ENCODE measurements around the gene SGO1. TPM values are rescaled to one million over a fixed set of nuclear protein-coding genes. Genes with fewer than 3 reads are reported as not detected.

Gene SGO1
- total and polyA plus RNA-seq, 9 donors = 0.10 to 1.2 (median 0.33) TPM

- peak overlapping the region; percentile 76 for H3K4me3 ChIP-seq
- 0 to 1% (median 0%) methylated on average over 9 of the region's 9 CpGs for WGBS, 3 donors
- H3K36me3 ChIP-seq = no peaks in the 10 kb centered on the region
- DNase-seq = no peak
- H3K27ac ChIP-seq = peak overlapping the region; percentile 84 to 86
- no peaks in the 10 kb centered on the region for H3K27me3 ChIP-seq
- no peaks in the 10 kb centered on the region for H3K9me3 ChIP-seq
- intact Hi-C loops (cut with DNase I) = loop anchor here in 2 of 4 donors (2.0 to 10.0 kb wide), 3 partner anchors 142 to 242 kb away; partner anchors contain the start of genes KAT2B (in 1 of the 2) and RAB5A (in 1 of the 2)
- no peak for TF ChIP-seq CTCF (IDR thresholded peaks at IDR 0.05)
- TF ChIP-seq POLR2A (IDR thresholded peaks at IDR 0.05) = no peak
- TF ChIP-seq EP300 (IDR thresholded peaks at IDR 0.05) = no peak
- peaks cover 5% of the 10 kb centered on the region for H3K4me1 ChIP-seq (ENCODE audit: insufficient read depth)
Measured at GRCh38 chr3:20186600-20187004, 596 bp upstream of the SGO1 start.

DNA sequence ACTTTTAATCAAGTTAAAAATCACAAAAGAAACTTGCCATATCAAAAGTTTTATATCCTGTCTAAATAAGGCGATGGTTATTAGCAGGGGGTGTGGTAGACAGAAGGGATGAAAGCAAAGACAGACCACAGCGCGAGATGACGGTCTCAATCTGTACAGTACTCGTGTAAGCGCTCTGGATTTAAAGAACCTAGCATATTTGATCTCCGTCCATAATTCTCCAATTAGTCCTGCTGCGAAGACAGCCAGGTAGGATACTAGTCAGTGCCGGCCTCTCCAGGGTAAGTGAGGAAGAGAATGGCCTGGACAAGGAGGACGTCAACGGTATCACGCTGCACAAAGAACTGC lies 701 bp downstream of the SGO1 start:
- Histone ChIP-seq H3K4me1 (ENCODE audit: insufficient read depth) (peaks cover 5% of the 10 kb centered on the region), H3K27ac (no peak overlapping the region), H3K27me3 (no peaks in the 10 kb centered on the region), H3K36me3 (no peaks in the 10 kb centered on the region), H3K9me3 (no peaks in the 10 kb centered on the region), H3K4me3 (peak overlapping the region; percentile 76)
- intact Hi-C loops (cut with DNase I) = loop anchor here in 2 of 4 donors (10.0 kb wide), 2 partner anchors 141 to 241 kb away; partner anchors contain the start of genes KAT2B (in 1 of the 2) and RAB5A (in 1 of the 2)
- TF ChIP-seq POLR2A (IDR thresholded peaks at IDR 0.05) (no peak), EP300 (IDR thresholded peaks at IDR 0.05) (no peak), CTCF (IDR thresholded peaks at IDR 0.05) (no peak)
- WGBS, 3 donors = 5 to 6% (median 6%) methylated on average over 12 of the region's 12 CpGs
- no peak for DNase-seq

GRCh38 chr3:20182206-20182605 lies 3.8 kb downstream of the SGO1 start:
- DNase-seq = no peak
- peaks cover 2% of the 10 kb centered on the region for H3K4me1 ChIP-seq (ENCODE audit: insufficient read depth)
- H3K27ac ChIP-seq = no peak overlapping the region
- H3K9me3 ChIP-seq = no peaks in the 10 kb centered on the region
- no peaks in the 10 kb centered on the region for H3K27me3 ChIP-seq
- intact Hi-C loops (cut with DNase I) = loop anchor here in 2 of 4 donors (10.0 kb wide), 2 partner anchors 137 to 237 kb away; partner anchors contain the start of genes KAT2B (in 1 of the 2) and RAB5A (in 1 of the 2)
- no peak for TF ChIP-seq POLR2A (IDR thresholded peaks at IDR 0.05)
- no peak for TF ChIP-seq CTCF (IDR thresholded peaks at IDR 0.05)
- TF ChIP-seq EP300 (IDR thresholded peaks at IDR 0.05) = no peak
- no peaks in the 10 kb centered on the region for H3K36me3 ChIP-seq
- WGBS, 3 donors = 95 to 96% (median 96%) methylated on average over 4 of the region's 4 CpGs
- H3K4me3 ChIP-seq = no peak overlapping the region

DNA sequence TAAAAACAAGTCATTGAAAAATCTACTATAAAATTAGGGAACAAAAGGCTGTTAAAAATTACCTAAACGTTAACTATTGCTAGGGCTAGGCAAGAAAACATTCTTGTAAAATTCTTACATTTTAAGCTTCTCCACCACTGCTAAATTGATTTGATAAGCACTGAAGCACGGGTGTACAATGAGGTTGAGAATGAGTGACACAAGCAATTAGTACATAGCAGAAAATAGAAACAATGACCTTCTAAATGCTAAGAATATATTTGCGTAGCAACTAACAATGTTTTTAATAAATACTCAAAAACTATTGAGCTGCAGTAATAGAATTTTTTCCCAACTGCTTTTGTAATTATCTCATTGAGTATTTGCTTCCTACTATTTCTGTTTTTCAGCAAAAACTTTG lies 4.7 kb downstream of the SGO1 start:
- 85 to 90% (median 89%) methylated on average over 3 of the region's 3 CpGs for WGBS, 3 donors
- H3K4me3 ChIP-seq = no peak overlapping the region
- H3K4me1 ChIP-seq (ENCODE audit: insufficient read depth) = peaks cover 2% of the 10 kb centered on the region
- no peaks in the 10 kb centered on the region for H3K36me3 ChIP-seq
- no peaks in the 10 kb centered on the region for H3K9me3 ChIP-seq
- intact Hi-C loops (cut with DNase I) = loop anchor here in 2 of 4 donors (10.0 kb wide), 2 partner anchors 136 to 236 kb away; partner anchors contain the start of genes KAT2B (in 1 of the 2) and RAB5A (in 1 of the 2)
- no peak for DNase-seq
- TF ChIP-seq POLR2A (IDR thresholded peaks at IDR 0.05) (no peak), EP300 (IDR thresholded peaks at IDR 0.05) (no peak), CTCF (IDR thresholded peaks at IDR 0.05) (no peak)
- no peaks in the 10 kb centered on the region for H3K27me3 ChIP-seq
- H3K27ac ChIP-seq = no peak overlapping the region
